Measurements from ENCODE around the gene GALNT18. TPM values are rescaled to one million over a fixed set of nuclear protein-coding genes. Genes with fewer than 3 reads are reported as not detected.

GALNT18 gene
- total and polyA plus RNA-seq, 8 donors: 2.0 to 8.9 (median 4.7) TPM

- intact Hi-C loops (cut with DNase I): no loop called here
- WGBS, 2 donors: 90 to 97% methylated on average over 5 of the region's 5 CpGs
- TF ChIP-seq, protein P1, sequence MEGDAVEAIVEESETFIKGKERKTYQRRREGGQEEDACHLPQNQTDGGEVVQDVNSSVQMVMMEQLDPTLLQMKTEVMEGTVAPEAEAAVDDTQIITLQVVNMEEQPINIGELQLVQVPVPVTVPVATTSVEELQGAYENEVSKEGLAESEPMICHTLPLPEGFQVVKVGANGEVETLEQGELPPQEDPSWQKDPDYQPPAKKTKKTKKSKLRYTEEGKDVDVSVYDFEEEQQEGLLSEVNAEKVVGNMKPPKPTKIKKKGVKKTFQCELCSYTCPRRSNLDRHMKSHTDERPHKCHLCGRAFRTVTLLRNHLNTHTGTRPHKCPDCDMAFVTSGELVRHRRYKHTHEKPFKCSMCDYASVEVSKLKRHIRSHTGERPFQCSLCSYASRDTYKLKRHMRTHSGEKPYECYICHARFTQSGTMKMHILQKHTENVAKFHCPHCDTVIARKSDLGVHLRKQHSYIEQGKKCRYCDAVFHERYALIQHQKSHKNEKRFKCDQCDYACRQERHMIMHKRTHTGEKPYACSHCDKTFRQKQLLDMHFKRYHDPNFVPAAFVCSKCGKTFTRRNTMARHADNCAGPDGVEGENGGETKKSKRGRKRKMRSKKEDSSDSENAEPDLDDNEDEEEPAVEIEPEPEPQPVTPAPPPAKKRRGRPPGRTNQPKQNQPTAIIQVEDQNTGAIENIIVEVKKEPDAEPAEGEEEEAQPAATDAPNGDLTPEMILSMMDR (IDR thresholded peaks at IDR 0.05): no peak
- Histone ChIP-seq H3K36me3 (no peaks in the 10 kb centered on the region), H3K4me3 (no peak overlapping the region), H3K9me3 (no peaks in the 10 kb centered on the region), H3K27ac (no peak overlapping the region), H3K27me3 (no peaks in the 10 kb centered on the region), H3K4me1 (no peaks in the 10 kb centered on the region)
- DNase-seq: no peak
- no peak for FAIRE-seq
- ATAC-seq: no peak
These were observed 341.0 kb downstream of the GALNT18 start for GRCh38 chr11:11280826-11281225.

- H3K4me1 ChIP-seq: no peaks in the 10 kb centered on the region
- no peaks in the 10 kb centered on the region for H3K27me3 ChIP-seq
- FAIRE-seq (no peak), DNase-seq (no peak), ATAC-seq (no peak)
- no peak overlapping the region for H3K4me3 ChIP-seq
- no peaks in the 10 kb centered on the region for H3K9me3 ChIP-seq
- TF ChIP-seq, protein P1 (IDR thresholded peaks at IDR 0.05): no peak
- no peak overlapping the region for H3K27ac ChIP-seq
- intact Hi-C loops (cut with DNase I): no loop called here
- WGBS, 2 donors: 78 to 84% methylated on average over 11 of the region's 11 CpGs
- no peaks in the 10 kb centered on the region for H3K36me3 ChIP-seq
These were observed 341.7 kb downstream of the GALNT18 start for GRCh38 chr11:11279956-11280689.

DNA sequence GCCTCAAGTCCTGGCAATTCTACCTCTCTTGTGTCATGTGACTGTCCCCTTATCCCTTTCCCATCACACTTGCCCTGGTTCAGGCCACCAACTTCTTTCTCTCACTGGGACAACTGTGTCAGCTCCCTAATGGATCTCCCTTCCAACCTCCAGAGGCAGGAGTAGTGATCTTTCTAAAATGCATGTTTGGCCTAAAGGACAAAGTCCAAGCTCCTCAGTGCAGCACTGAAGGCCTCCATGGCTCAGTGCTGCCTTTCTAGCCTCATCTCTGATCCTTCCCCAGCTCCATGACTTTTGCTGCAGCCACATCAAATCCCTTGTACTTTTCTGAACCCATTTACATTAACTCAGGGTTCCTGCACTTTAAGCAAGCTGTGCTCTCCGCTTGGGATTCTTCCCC lies 349.6 kb downstream of the GALNT18 start:
- no peak overlapping the region for H3K4me3 ChIP-seq
- FAIRE-seq: no peak
- no peaks in the 10 kb centered on the region for H3K27me3 ChIP-seq
- DNase-seq: no peak
- WGBS, 2 donors: 88 to 100% methylated on average over 1 of the region's 1 CpG
- TF ChIP-seq, protein P1 (IDR thresholded peaks at IDR 0.05): no peak
- no peaks in the 10 kb centered on the region for H3K9me3 ChIP-seq
- intact Hi-C loops (cut with DNase I): no loop called here
- H3K36me3 ChIP-seq: no peaks in the 10 kb centered on the region
- ATAC-seq: no peak
- no peak overlapping the region for H3K27ac ChIP-seq
- H3K4me1 ChIP-seq: no peaks in the 10 kb centered on the region

DNA sequence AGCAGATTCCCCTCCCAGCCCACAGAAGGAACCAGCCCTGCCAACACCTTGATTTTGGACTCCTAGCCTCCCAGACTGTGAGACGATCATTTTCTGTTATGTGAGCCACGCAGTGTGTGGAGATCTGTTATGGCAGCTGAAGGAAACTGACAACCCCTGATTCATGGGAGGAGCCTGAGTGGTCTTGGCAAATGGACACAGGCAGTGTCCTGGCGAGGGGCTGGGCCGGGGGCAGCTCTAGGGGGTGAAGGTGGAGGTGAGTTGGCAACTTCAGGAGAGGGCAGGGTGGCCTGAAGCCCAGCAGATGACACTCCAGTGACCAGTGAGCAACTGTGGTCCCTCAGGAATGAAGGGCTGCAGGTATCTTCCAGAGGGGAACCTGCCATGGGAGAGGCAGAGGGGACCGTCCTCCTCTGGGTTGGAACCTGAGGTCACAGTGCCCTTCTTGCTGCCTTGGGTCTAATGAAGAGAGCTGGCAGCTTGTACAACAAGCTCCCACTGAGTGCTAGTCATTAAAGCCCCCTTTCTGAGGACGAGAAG lies 351.5 kb downstream of the GALNT18 start:
- 75% methylated on average over 6 of the region's 6 CpGs for WGBS, 2 donors
- FAIRE-seq (no peak), ATAC-seq (no peak), DNase-seq (no peak)
- H3K27me3 ChIP-seq: no peaks in the 10 kb centered on the region
- TF ChIP-seq, protein P1 (IDR thresholded peaks at IDR 0.05): no peak
- H3K9me3 ChIP-seq: no peaks in the 10 kb centered on the region
- H3K4me1 ChIP-seq: no peaks in the 10 kb centered on the region
- intact Hi-C loops (cut with DNase I): no loop called here
- no peak overlapping the region for H3K27ac ChIP-seq
- H3K4me3 ChIP-seq: no peak overlapping the region
- H3K36me3 ChIP-seq: no peaks in the 10 kb centered on the region

DNA sequence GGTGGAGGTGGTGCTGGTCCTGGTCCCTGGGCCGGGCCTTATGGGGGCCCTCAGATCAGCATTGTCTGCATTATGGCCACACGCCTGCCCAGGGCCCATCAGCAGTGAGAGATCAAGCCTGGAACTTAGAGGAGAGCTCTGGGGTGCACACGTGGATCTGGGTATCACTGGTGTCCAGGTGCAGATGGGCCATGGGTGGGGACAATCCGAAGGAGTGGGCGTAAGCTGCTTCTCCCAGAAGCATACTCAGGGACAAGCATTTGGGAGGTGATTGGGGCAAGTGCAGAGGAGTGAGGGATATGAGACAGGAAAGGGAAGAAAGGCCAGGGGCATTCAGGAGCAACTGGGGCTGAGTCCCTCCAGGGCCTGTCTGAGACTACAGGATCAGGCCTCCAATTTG lies 353.1 kb downstream of the GALNT18 start:
- FAIRE-seq (no peak), ATAC-seq (no peak), DNase-seq (no peak)
- Histone ChIP-seq H3K27me3 (no peaks in the 10 kb centered on the region), H3K4me1 (no peaks in the 10 kb centered on the region), H3K27ac (no peak overlapping the region), H3K9me3 (no peaks in the 10 kb centered on the region), H3K36me3 (no peaks in the 10 kb centered on the region), H3K4me3 (no peak overlapping the region)
- intact Hi-C loops (cut with DNase I): loop anchor here in 1 of 3 donors (10.0 kb wide), 1 partner anchor 224 kb away; no protein-coding TSS in a partner anchor
- TF ChIP-seq, protein P1 (IDR thresholded peaks at IDR 0.05): no peak
- WGBS, 2 donors: 79% methylated on average over 5 of the region's 5 CpGs

Data from pancreas (tissue), 10 donors.